Lung (tissue), 12 donors: ENCODE results near the gene HOXB5. TPM values are rescaled to one million over a fixed set of nuclear protein-coding genes. Genes with fewer than 3 reads are reported as not detected.

Experiments
- ATAC-seq: fragments of 200-7000 bp; cut with Tn5 transposase; one replicate; pipeline ENCODE4 v1.9.1; 2020; ENCODE audit warnings: moderate number of reproducible peaks; ENCODE audit not compliant: insufficient read depth, low FRiP score
- DNase-seq, 3 donors: peaks; one replicate each; pipeline ENCODE4 v3.0.0-alpha.2; 2013 to 2017
- H3K27ac ChIP-seq, 2 donors: one replicate each; pipeline ENCODE4 v1.5.1; 2013; ENCODE audit warnings: mild to moderate bottlenecking in 2 of 2, moderate library complexity in 2 of 2, control low read depth in 1 of 2, inconsistent platforms in 1 of 2, low read depth in 1 of 2, low read length in 1 of 2
- H3K27me3 ChIP-seq, 3 donors: one replicate each; pipeline ENCODE4 v1.5.1; 2013; ENCODE audit warnings: low read length in 2 of 3; ENCODE audit not compliant: control insufficient read depth in 3 of 3, insufficient read depth in 3 of 3
- H3K36me3 ChIP-seq, 4 donors: one replicate each; pipeline ENCODE4 v1.5.1; 2013; ENCODE audit warnings: low read length in 4 of 4, mild to moderate bottlenecking in 1 of 4, moderate library complexity in 1 of 4; ENCODE audit not compliant: control insufficient read depth in 4 of 4, insufficient read depth in 4 of 4
- H3K4me1 ChIP-seq, 5 donors: one replicate each; pipeline ENCODE4 v1.5.1; 2013; ENCODE audit warnings: low read length in 5 of 5, mild to moderate bottlenecking in 2 of 5, moderate library complexity in 1 of 5; ENCODE audit not compliant: control insufficient read depth in 5 of 5, insufficient read depth in 5 of 5
- H3K4me3 ChIP-seq: one replicate; pipeline ENCODE4 v1.5.1; 2013; ENCODE audit warnings: mild to moderate bottlenecking, control low read depth, moderate library complexity
- H3K9ac ChIP-seq, 2 donors: one replicate each; pipeline ENCODE4 v1.5.1; 2013; ENCODE audit warnings: low read length in 2 of 2, control low read depth in 1 of 2; ENCODE audit not compliant: insufficient read depth in 1 of 2
- H3K9me3 ChIP-seq, 4 donors: one replicate each; pipeline ENCODE4 v1.5.1; 2013; ENCODE audit warnings: low read length in 3 of 4, mild to moderate bottlenecking in 1 of 4, moderate library complexity in 1 of 4; ENCODE audit not compliant: control insufficient read depth in 4 of 4, insufficient read depth in 3 of 4
- CTCF ChIP-seq: IDR thresholded peaks from 2 replicates; pipeline ENCODE4 v1.5.1; 2012; ENCODE audit warnings: mild to moderate bottlenecking; ENCODE audit errors: control extremely low read depth, extremely low read depth
- WGBS, 2 donors: extraction: QIAGEN DNeasy Blood & Tissue Kit; methylation state at CpG; one replicate each; pipeline ENCODE4 v1.1.7; 2013; 5-methylcytosine and 5-hydroxymethylcytosine counted together
- polyA plus RNA-seq, 2 donors: library from polyadenylated mRNA; stranded (reverse); fragments of 200-250 nt; gene quantifications; one replicate each; pipeline ENCODE4 v1.2.1, GENCODE V29; 2013
- total RNA-seq, 2 donors: library from RNA; depleted of rRNA in 1 of 2; stranded (reverse); fragments of >200 nt in 1 of 2; gene quantifications; one replicate each; pipeline ENCODE4 v1.2.1, GENCODE V29; 2014 to 2021
- donor health status: control.
- donor health status: control.
- donor health status: Bipolar disorder and iron deficiency.
- donor health status: healthy.
- donor health status: DM: yes; HTN: yes; CAD: no.

The HOXB5 gene
- total and polyA plus RNA-seq, 4 donors, result 1.8 to 2.9 (median 2.2) TPM

DNA sequence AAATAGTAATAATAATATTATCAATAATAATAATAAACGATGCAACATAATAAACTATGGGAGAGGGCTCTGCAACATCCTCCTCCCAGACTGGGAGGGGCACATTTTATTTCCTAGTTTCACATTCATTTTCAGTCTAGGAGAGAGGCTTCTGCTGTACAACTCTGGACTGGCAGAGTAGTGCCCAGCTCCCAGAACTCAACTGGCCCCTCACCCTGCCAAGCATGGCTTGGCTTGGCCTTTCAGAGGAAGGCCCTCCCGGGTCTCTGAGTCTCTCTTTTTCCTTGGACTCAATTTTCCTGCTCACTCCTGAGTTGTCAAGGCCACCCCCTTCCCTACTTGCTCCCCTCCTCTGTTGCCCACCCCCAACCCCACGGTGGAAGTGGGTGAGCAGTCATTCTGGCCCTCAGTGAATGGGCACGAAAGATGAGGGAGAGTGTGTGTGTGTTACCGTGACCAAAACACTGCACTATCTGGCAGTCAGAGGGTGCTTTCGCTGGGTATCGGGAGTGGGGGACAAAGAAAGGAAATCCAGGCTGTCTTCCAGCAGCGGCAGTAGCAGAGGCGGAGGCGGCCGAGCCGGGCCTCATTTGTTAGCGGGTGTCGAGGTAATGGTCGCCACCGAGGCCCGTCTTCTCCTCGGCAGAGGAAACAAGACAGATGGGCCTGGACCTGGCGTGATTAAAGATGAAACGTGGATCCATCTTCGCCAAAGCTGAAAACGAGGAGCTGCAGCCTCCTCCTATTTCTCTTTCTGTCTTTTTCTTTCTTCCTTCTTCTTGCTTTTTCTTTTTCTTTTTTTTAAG, 17.7 kb downstream of the HOXB5 start:
- Histone ChIP-seq H3K27ac (peak overlapping the region in 1 of 2 donors; percentile 89), H3K27me3 (peaks cover 3 to 69% (median 17%) of the 10 kb centered on the region in 3 donors), H3K4me1 (peaks cover 0 to 80% (median 0%) of the 10 kb centered on the region in 5 donors), H3K36me3 (peaks cover 0 to 29% (median 1%) of the 10 kb centered on the region in 4 donors), H3K9me3 (no peaks in the 10 kb centered on the region), H3K4me3 (no peak overlapping the region), H3K9ac (peak overlapping the region; percentile 84 to 96)
- DNase-seq (peak in 2 of 3 donors; percentile 58 to 71), ATAC-seq (no peak)
- no peak for TF ChIP-seq CTCF
- 25 to 41% methylated on average over 22 of the region's 22 CpGs for WGBS, 2 donors

- Histone ChIP-seq H3K9ac (peak overlapping the region; percentile 59 to 96), H3K27me3 (peaks cover 0 to 68% (median 15%) of the 10 kb centered on the region in 3 donors)
These were observed 18.5 kb downstream of the HOXB5 start for GRCh38 chr17:48575066-48575582.

DNA sequence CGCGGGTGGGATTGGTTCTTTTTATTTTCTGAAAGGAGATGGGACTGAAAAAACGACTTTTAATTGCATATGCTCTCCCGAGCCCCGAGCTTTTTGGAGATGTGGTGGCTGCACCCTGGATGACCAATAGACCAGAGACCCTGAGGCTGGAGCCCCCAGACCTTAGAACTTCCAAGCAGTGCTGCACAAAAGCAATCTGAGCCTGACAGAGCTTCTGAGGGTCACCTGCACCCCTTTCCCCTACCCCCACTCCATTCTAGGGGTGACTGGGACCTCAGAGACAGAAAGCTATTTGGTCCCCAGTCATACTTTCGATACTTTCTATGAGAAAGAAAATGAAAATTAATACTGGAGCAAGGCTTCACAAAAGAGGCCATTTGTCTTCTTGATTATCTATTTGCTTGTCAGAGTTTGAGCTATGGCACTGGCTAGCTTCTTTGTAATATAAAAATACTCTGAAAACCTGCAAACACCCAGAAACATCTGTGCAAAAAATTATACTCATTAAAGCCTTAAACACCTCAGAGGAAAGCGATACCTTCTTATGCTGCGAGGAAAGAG, 19.0 kb downstream of the HOXB5 start:
- peaks cover 0 to 70% (median 15%) of the 10 kb centered on the region in 3 donors for H3K27me3 ChIP-seq
- no peak for ATAC-seq
- peaks cover 0 to 32% (median 1%) of the 10 kb centered on the region in 4 donors for H3K36me3 ChIP-seq
- H3K9ac ChIP-seq, result peak overlapping the region; percentile 59 to 96
- peak overlapping the region in 1 of 2 donors; percentile 46 for H3K27ac ChIP-seq
- no peak overlapping the region for H3K4me3 ChIP-seq
- H3K9me3 ChIP-seq, result no peaks in the 10 kb centered on the region
- WGBS, 2 donors, result 47 to 66% methylated on average over 8 of the region's 8 CpGs
- TF ChIP-seq CTCF, result no peak
- peaks cover 0 to 82% (median 0%) of the 10 kb centered on the region in 5 donors for H3K4me1 ChIP-seq
- DNase-seq, result peak in 1 of 3 donors; percentile 67

More at GRCh38 chr17:48575066-48575582, 18.5 kb downstream of the HOXB5 start:
- WGBS, 2 donors, result 40 to 65% methylated on average over 7 of the region's 7 CpGs
- Histone ChIP-seq H3K4me1 (peaks cover 0 to 80% (median 0%) of the 10 kb centered on the region in 5 donors), H3K27ac (peak overlapping the region in 1 of 2 donors; percentile 29), H3K4me3 (no peak overlapping the region), H3K9me3 (no peaks in the 10 kb centered on the region), H3K36me3 (peaks cover 0 to 32% (median 1%) of the 10 kb centered on the region in 4 donors)
- ATAC-seq, result no peak
- no peak for DNase-seq
- no peak for TF ChIP-seq CTCF
